Measurements from ENCODE around the gene MON2.
"Not testable (repeated sequence)": the region's sequence is repeated elsewhere in the genome, so short reads cannot be mapped to it uniquely, and the experiment has no call there.

Gene MON2

DNA sequence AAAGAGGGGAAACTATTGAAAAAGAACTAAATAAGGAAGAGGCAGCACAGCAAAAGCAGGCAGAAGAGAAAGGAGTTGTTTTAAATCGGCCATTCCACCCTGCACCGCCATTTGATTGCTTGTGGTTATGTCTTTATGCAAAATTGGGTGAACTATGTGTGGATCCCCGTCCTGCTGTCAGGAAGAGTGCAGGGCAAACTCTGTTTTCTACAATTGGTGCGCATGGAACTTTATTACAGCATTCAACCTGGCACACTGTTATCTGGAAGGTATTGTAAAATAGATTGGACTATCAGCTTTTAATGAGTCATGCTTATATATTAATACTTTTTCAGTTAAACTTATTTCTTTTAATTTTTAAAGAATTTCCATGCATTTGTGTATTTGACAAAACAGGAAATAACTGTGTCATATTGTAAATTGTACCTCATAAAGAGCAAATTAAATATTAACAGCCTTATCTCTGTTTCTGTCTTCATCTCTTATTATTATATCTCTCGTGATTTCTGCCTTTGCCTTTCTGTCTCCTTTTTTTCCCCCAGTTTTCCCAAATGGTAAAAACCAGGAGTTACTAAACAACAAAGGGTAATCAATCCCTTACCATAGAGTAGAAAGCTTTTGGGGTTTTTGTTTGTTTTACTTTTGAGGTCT is 86.4 kb downstream of the MON2 start:
- DNase-seq (ENCODE audit: low read depth), result no peak

DNA sequence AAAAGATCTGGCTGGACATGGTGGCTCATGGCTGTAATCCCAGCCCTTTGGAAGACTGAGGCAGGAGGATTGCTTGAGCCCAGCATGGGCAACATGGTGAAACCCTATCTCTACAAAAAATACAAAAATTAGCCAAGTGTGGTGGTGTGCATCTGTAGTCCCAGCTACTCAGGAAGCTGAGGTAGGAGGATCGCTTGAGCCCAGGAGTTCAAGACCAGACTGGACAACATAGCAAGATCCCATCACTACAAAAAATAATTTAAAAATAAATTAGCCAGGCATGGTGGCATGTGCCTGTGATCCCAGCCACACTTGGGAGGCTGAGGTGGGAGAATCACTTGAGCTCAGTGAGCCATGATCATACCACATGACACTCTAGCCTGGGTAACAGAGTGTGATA is 92.7 kb downstream of the MON2 start:
- DNase-seq (ENCODE audit: low read depth), result not testable (repeated sequence)

- DNase-seq (ENCODE audit: low read depth), result no peak
Measured at GRCh38 chr12:62562846-62563245, 96.2 kb downstream of the MON2 start.

DNA sequence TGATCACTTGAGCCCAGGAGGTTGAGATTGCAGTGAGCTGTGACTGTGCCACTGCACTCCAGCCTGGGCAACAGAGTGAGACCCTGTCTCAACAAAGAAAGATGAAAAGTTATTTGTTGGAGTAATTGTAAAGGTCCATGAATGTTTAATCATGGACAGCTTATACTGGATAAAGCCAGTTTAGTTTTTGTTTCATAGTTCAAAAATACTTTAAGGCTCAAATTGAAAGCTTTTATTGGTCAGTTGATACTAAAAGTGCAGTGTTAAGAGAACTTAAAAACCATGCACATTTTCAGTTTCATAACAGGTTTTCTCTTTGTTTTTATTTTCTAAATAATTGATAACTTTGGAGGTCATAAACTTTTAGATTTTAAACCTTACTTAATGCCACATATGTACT is 108.4 kb downstream of the MON2 start:
- DNase-seq (ENCODE audit: low read depth), result no peak

- no peak for DNase-seq (ENCODE audit: low read depth)
Measured at GRCh38 chr12:62576503-62576902, 109.9 kb downstream of the MON2 start.

DNA sequence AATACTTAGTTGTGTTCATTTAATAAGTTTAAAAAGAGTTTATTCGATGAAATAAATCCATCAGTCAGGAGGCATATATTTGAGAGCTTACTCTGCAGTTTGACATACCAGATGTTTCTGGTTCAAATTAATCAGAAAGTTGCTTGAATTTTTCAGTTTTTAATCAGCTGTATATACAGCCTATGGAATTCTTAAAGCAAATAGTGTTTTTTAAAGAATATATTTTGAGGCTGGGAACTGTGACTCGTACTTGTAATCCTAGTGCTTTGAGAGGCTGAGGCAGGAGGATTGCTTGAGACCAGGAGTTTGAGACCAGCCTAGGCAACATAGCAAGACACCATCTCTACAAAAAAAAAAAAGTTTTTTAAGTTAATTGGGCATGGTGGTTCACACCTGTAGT is 112.1 kb downstream of the MON2 start:
- no peak for DNase-seq (ENCODE audit: low read depth)

GRCh38 chr12:62581288-62582064 is 114.8 kb downstream of the MON2 start:
- DNase-seq (ENCODE audit: low read depth), result no peak

GRCh38 chr12:62582065-62582366 is 115.4 kb downstream of the MON2 start:
- no peak for DNase-seq (ENCODE audit: low read depth)

DNA sequence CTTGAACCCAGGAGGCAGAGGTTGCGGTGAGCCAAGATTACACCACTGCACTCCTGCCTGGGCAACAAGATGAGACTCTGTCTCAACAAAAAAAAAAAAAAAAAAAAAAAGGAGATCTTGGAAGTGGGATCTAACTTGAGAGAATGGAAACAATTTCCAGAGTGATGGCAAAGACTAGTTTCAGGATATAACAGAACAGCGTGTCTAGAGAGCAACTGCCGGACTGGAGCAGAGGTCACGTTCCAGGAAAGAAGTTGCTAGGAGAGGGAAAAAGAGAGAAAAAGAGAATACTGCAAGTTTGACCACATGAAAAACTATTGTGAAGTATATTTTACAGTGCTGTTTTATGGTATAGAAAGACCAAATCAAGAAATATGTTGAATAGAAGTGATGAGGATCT is 118.0 kb downstream of the MON2 start:
- no peak for DNase-seq (ENCODE audit: low read depth)

GRCh38 chr12:62586850-62587249 is 120.2 kb downstream of the MON2 start:
- no peak for DNase-seq (ENCODE audit: low read depth)

DNA sequence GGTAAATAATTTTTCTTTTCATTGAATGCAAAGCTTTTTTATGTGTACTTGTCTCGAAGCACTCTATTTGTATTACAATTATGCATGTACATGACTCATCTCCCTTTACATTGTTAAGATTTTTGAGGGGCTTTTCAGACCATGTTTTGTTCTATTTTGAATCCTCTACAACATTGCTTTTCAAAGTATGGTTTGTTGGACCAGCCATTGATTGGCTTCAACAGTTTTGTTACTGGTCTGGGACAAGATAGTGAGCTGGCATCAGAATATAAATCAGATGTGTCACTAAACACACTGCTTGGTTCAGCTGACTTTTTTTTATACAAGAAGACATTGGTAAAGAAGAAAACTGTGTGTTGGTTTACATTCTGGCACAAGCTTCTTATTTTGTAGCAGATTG is 122.3 kb downstream of the MON2 start:
- DNase-seq (ENCODE audit: low read depth), result no peak

- no peak for DNase-seq (ENCODE audit: low read depth)
Measured at GRCh38 chr12:62597253-62597652, 130.6 kb downstream of the MON2 start.

DNA sequence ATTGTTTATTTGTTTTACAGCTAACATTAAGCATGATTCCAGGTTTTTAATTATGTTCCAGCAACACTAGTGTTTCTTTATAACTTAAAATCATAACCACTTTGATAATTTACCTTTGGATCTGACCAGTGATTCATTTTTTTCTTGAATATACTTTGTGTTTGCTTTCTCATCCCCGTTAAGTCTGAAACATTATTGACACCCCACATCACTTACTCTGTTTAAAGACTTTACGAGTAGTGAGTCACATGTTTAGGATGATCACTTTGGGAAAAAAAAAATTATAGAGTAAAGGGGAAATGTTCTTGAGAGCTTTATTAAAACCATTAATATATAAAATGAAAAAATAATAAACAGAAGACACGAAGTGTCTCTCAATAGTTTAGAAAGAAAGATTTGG is 132.2 kb downstream of the MON2 start:
- no peak for DNase-seq (ENCODE audit: low read depth)

- DNase-seq (ENCODE audit: low read depth), result no peak
Measured at GRCh38 chr12:62599854-62600437, 133.3 kb downstream of the MON2 start.

- no peak for DNase-seq (ENCODE audit: low read depth)
Measured at GRCh38 chr12:62601765-62602164, 135.1 kb downstream of the MON2 start.

DNA sequence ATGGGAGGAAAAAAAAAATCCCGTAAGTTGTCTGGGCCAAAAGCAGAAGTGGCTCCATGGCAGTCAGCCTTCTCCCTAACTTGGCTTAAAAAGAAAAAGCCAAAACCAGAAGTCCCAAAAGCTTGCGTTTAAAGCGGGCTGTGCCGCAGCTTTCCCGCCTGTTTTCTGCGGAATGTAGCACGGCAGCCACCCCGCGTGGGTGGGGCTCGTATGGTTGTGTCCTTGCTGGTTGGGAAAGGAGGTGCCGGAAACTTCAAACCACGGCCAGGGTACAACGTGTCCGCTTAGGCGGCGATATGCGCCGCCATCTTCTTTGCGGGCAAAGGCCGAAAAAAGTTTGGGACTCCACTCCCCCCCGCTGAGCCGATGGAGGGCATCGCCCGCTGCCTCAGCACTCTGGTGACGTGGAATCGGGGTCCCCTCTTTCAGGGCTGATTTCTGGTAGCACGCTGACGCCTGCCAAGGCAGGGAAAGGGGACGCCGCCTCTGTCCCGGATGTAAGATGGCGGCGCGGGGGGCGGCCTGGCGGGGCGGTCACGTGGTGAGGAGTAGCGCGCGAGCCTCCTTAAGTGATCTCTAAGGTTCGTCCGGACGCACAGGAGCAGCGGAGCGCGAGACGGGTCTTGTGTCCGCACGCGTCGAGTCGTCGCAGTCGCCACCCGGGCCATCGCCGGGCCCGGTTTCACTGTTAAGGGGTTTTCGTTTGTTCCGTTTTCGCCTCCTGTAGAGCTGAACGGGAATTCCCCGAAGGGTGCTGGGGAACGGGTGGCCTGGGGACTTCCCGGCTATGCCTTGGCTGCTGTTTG is 135.8 kb downstream of the MON2 start:
- peak; percentile 70 for DNase-seq (ENCODE audit: low read depth)

DNA sequence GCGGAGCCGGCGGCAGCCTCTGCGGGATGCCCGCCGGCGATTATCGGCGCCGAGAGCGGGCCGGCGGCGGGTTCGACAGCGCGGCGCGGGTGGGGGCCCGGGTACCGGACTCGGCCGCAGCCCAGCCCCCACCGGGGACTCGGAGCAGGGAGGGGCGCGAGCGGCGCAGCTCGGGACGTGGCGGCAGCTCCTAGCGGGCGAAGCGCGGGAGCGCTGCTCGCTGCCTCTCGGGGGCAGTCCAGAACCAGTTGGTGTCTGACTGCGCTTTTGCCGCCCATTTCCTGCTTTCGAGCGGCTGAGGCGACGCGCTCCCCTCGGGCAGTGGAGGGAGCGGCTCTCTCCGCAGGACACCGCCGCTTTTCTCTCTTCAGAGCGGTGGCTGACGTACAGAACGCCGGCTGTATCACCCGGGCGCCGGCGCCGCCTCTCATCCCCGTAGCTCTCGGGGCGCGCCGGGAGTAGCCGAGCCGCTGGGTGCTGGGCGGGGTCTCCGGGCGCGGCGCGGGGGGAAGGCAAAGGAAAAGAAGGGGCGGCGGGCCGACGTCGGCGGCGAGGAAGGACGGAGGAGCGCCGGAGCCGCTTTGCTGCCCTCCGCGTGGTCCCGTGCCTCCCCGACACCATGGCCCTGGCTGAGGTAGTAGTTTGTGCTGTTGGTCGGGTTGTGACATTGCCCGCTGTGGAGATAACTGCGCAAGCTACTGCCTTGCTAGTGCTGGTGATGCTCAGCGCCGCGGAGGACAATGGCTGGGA is 136.6 kb downstream of the MON2 start:
- DNase-seq (ENCODE audit: low read depth), result peak; percentile 53

- no peak for DNase-seq (ENCODE audit: low read depth)
Measured at GRCh38 chr12:62603811-62604098, 137.1 kb downstream of the MON2 start.

- no peak for DNase-seq (ENCODE audit: low read depth)
Measured at GRCh38 chr12:62604373-62604772, 137.7 kb downstream of the MON2 start.

- DNase-seq (ENCODE audit: low read depth), result no peak
Measured at GRCh38 chr12:62604871-62605270, 138.2 kb downstream of the MON2 start.

- no peak for DNase-seq (ENCODE audit: low read depth)
Measured at GRCh38 chr12:62605981-62606380, 139.4 kb downstream of the MON2 start.

- DNase-seq (ENCODE audit: low read depth), result no peak
Measured at GRCh38 chr12:62606654-62607053, 140.0 kb downstream of the MON2 start.

Data from stimulated activated CD8-positive, alpha-beta memory T cell treated with anti-CD3 and anti-CD28 coated beads, Interleukin-15, amount 100 ng/mL, for 1 hour (primary cell).